Ovary (tissue), 10 donors: ENCODE data around the gene MARCHF4. TPM values are rescaled to one million over a fixed set of nuclear protein-coding genes. Genes with fewer than 3 reads are reported as not detected.

ENCODE experiments used
- DNase-seq, 5 donors: peaks; one replicate each; pipeline ENCODE4 v3.0.0-alpha.2; 2019 to 2020
- H3K27ac ChIP-seq, 2 donors: fragments of 200-600 bp; one replicate each; pipeline versions ENCODE4 v1.5.1 to v1.8.0; 2019 to 2022
- H3K27me3 ChIP-seq: fragments of 200-600 bp; one replicate; pipeline ENCODE4 v1.8.0; 2022
- H3K36me3 ChIP-seq: fragments of 200-600 bp; sonication (generic); one replicate; pipeline ENCODE4 v1.5.1; 2019
- H3K4me1 ChIP-seq: one replicate; pipeline ENCODE4 v1.8.1; 2013; ENCODE audit warnings: mild to moderate bottlenecking, moderate library complexity; ENCODE audit not compliant: insufficient read depth
- H3K4me3 ChIP-seq: fragments of 200-600 bp; sonication (generic); one replicate; pipeline ENCODE4 v1.5.1; 2017
- H3K9me3 ChIP-seq, 2 donors: fragments of 200-600 bp in 1 of 2; sonication (generic) in 1 of 2; one replicate each; pipeline versions ENCODE4 v1.5.1 to v1.8.1; 2013 to 2019; ENCODE audit warnings: mild to moderate bottlenecking in 1 of 2, moderate library complexity in 1 of 2
- CTCF ChIP-seq, 3 donors: fragments of 450-650 bp in 2 of 3; fragments of 200-600 bp in 1 of 3; IDR thresholded peaks; one replicate each; pipeline versions ENCODE4 v1.5.1 to v1.8.0; 2016 to 2022; ENCODE audit warnings: antibody characterized with exemption in 3 of 3, mild to moderate bottlenecking in 1 of 3
- EP300 ChIP-seq: sonication (generic); formaldehyde crosslinking; IDR thresholded peaks from one replicate; pipeline ENCODE4 v1.6.1; 2017; ENCODE audit warnings: antibody characterized with exemption
- POLR2A ChIP-seq: fragments of 450-650 bp; IDR thresholded peaks from one replicate; pipeline ENCODE4 v1.6.1; 2017; ENCODE audit warnings: antibody characterized with exemption, mild to moderate bottlenecking, moderate library complexity
- WGBS, 3 donors: extraction: QIAGEN DNeasy Blood & Tissue Kit in 1 of 3; methylation state at CpG; one replicate each; pipeline versions ENCODE4 v1.1.5 to v1.1.7; 2013 to 2017; 5-methylcytosine and 5-hydroxymethylcytosine counted together
- intact Hi-C, 4 donors: fragments of 100-400 bp; cut with DNase I; formaldehyde crosslinking; loops; one replicate each; pipeline versions ENCODE4 v1.11.0 to v1.15.1; 2022 to 2023
- long read RNA-seq, 3 donors: library from polyadenylated mRNA in 2 of 3; unstranded in 2 of 3; transcript quantifications; one replicate each; pipeline ENCODE4 v2.0.0 and lab custom pipeline, GENCODE V29; 2021 to 2026
- polyA plus RNA-seq, 2 donors: library from polyadenylated mRNA; stranded (reverse); fragments of 200-250 nt in 1 of 2; fragments of 350-450 nt in 1 of 2; fragmentation: Illumina TruSeq in 1 of 2; extraction: RNeasy Lipid Tissue Mini Kit (QIAGEN cat#74804) in 1 of 2; gene quantifications; one replicate each; pipeline ENCODE4 v1.2.3, GENCODE V29; 2013 to 2014
- total RNA-seq, 7 donors: library from RNA; depleted of rRNA in 2 of 7; stranded (reverse); fragments of >200 nt in 2 of 7; fragmentation: NEBNext Ultra II Directional in 3 of 7; extraction: Animal tissue kit (Norgen Biotek cat#: 25700) in 3 of 7; gene quantifications; one replicate each; pipeline versions ENCODE4 v1.1.0 to v1.2.4, GENCODE V29; 2016 to 2023
- donor health status: DM: no; HTN: no; CAD: no; lungs with moderate emphysema.
- donor health status: DM: no; HTN: no; CAD: no.
- donor health status: Bipolar disorder and iron deficiency.
- donor health status: DM: yes; HTN: yes; CAD: no.
- donor health status: DM: no; HTN: no; CAD: no.
- donor health status: DM: yes; HTN: yes; CAD: no.

The MARCHF4 gene
- total RNA-seq, result under 1 TPM in 2 of 7 donors, not detected in 5; 0.05 TPM
- under 1 TPM; 0.01 to 0.10 TPM for polyA plus RNA-seq
- long read RNA-seq, donor 1, result 0 reads
- long read RNA-seq, donor 2, partial matches to known transcripts, result 2,436 of 6,517 reads
- long read RNA-seq, donor 2, other reads (novel, unspliced or antisense), result 4,081 of 6,517 reads
- long read RNA-seq, donor 3, result 0 reads

- DNase-seq, result peak; percentile 58 to 91 (median 78)
- TF ChIP-seq EP300 (no peak), CTCF (IDR thresholded peaks at IDR 0.05) (no peak), POLR2A (no peak)
- H3K27me3 ChIP-seq, result no peaks in the 10 kb centered on the region
- no peak within 1 kb of the TSS for H3K27ac ChIP-seq
- WGBS, 3 donors, result 1% methylated on average over 60 of the region's 60 CpGs
- peaks cover 4% of the 10 kb centered on the region for H3K4me1 ChIP-seq
- no peaks in the 10 kb centered on the region for H3K36me3 ChIP-seq
- intact Hi-C loops, result no loop called here
- no peak within 1 kb of the TSS for H3K4me3 ChIP-seq
- no peaks in the 10 kb centered on the region for H3K9me3 ChIP-seq
These were observed at the start of gene MARCHF4 for GRCh38 chr2:216371721-216372702. TSS of gene MARCHF4 (minus strand) at chr2:216372483. CDS start at chr2:216370260, 2,223 bp downstream.

- Histone ChIP-seq H3K27ac (no peak overlapping the region), H3K9me3 (peaks cover 0 to 7% of the 10 kb centered on the region in 2 donors), H3K4me3 (no peak overlapping the region), H3K36me3 (peaks cover 3% of the 10 kb centered on the region), H3K27me3 (no peaks in the 10 kb centered on the region), H3K4me1 (no peaks in the 10 kb centered on the region)
- no peak for TF ChIP-seq EP300
- intact Hi-C loops, result no loop called here
- no peak for DNase-seq
- WGBS, 3 donors, result 84 to 88% (median 87%) methylated on average over 9 of the region's 9 CpGs
These were observed 48.3 kb upstream of the MARCHF4 start for GRCh38 chr2:216420367-216421101.

GRCh38 chr2:216418981-216419380, 46.7 kb upstream of the MARCHF4 start:
- DNase-seq, result no peak
- intact Hi-C loops, result no loop called here
- Histone ChIP-seq H3K36me3 (no peaks in the 10 kb centered on the region), H3K27ac (no peak overlapping the region), H3K4me3 (no peak overlapping the region), H3K9me3 (no peaks in the 10 kb centered on the region), H3K4me1 (no peaks in the 10 kb centered on the region), H3K27me3 (no peaks in the 10 kb centered on the region)
- WGBS, 3 donors, result 50 to 65% (median 59%) methylated on average over 1 of the region's 1 CpG
- TF ChIP-seq CTCF (IDR thresholded peaks at IDR 0.05) (no peak), EP300 (no peak), POLR2A (no peak)

- Histone ChIP-seq H3K4me1 (no peaks in the 10 kb centered on the region), H3K27ac (no peak overlapping the region), H3K4me3 (no peak overlapping the region), H3K36me3 (no peaks in the 10 kb centered on the region), H3K27me3 (no peaks in the 10 kb centered on the region), H3K9me3 (no peaks in the 10 kb centered on the region)
- TF ChIP-seq POLR2A (no peak), EP300 (no peak), CTCF (IDR thresholded peaks at IDR 0.05) (no peak)
- DNase-seq, result no peak
- 86 to 94% (median 93%) methylated on average over 6 of the region's 6 CpGs for WGBS, 3 donors
- intact Hi-C loops, result no loop called here
These were observed 44.5 kb upstream of the MARCHF4 start for GRCh38 chr2:216416571-216417307.
